HG03060 (cell line): ENCODE data around the gene SPAG9.

ENCODE experiments used
- ATAC-seq: cut with Tn5 transposase; IDR thresholded peaks from one replicate; pipeline ENCODE4 v1.9.1; 2021; ENCODE audit warnings: low read depth, moderate number of reproducible peaks; ENCODE audit not compliant: unreplicated experiment

SPAG9 gene

GRCh38 chr17:50924300-50924699 lies 196.4 kb downstream of the SPAG9 start:
- ATAC-seq, result no peak

DNA sequence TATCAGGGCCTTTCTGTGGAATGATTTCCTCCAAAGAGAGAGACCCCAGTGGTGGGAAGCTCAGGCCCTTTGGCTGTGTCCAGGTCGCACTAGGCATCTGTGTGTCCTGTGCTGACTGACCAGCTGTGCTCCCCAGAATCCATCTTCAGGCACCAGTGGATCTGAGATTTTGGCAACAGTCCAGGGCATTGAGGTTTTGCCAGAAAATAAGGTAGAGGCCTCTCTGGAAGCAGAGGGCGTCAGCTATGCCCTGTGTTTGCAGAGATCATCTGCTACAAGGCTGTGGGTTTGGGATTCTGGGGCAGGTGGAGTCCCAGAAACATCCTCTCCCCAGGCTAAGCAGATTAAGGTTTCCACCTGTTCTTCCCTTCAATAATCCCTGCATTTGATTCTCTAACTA lies 197.1 kb downstream of the SPAG9 start:
- ATAC-seq, result no peak

DNA sequence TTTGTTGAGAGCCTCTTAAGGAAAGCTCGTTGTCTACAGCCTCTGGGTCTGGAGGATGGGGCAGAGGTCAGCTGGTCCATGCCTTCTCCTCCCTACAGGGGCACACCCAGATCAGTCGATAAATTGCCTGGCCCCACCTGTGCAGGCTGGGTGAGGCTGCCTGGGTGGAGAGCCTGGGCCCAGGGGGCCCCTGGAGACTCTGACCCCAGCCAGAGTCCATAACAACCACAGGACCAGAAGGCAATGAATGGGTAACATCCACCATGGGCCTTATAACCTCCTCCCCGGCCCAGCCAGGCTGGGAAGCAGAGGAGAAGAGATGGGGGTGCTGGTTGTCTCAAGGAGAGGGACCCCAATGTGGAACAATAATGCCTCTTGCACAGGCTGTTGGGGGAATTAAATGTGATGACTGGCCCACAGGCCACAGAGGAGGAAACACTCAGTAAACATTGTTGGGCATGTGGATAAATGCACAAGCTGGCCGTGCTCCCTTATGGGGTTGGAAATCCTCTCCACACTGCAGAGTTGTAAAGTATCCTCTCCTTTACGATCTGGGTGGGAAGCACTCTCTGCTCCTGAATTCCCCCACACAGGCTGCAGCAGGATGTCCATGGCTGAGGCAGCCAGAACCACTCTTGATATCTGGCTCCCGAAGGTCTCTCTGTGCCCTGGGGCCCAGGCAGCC lies 197.8 kb downstream of the SPAG9 start:
- no peak for ATAC-seq

- no peak for ATAC-seq
These were observed 198.6 kb downstream of the SPAG9 start for GRCh38 chr17:50922107-50922506.

GRCh38 chr17:50920891-50921586 lies 199.6 kb downstream of the SPAG9 start:
- ATAC-seq, result no peak

DNA sequence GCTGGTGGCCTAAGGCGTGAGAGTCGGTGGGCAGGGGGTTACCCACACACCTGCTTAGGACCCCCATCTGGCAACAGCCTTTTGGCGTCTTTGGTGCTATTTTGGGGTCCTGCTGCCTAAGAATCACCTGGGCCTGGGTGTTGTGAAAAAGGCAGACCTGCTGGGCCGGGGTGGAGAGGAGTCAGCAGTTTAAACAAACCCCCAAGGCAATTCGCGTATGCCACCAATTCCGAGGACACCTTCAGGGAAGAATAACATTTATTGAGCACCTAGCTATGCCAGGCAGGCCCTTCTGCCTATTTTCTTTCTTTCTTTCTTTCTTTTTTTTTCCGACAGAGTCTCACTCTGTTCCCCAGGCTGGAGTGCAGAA lies 200.6 kb downstream of the SPAG9 start:
- no peak for ATAC-seq

DNA sequence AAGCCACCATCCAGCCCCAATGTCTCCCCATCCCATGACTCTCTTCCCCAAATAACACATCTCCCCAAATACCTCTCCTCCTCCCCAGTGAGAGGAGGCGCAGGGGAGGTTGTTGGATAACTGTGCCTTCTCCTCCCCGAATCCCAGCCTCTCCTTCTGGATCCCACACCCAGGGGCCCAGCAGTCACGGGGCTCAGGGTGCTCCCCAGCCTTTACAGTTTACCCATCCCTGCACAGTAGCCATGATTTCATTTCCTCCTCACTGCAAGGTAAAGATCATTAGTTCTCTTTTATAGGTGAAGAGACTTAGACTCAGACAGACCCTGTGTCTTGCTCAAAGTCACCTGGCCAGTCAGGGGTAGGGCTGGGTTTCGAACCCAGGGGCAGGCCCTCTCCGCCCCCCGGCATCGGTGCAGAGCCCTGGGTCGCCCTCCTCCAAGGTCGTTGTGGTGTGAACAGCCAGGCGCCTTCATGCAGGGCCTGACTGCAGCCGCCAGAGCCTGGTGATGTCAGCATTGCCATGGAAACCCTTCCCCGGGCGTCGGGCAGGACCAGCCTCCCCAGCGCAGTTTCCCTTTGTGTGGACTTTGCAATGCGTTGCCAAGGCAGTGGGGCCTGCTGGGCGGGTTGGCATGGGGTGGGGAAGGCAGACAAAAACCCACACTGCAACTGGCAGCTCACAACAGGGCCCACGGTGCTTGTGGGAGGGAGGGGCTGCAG lies 201.2 kb downstream of the SPAG9 start:
- no peak for ATAC-seq

DNA sequence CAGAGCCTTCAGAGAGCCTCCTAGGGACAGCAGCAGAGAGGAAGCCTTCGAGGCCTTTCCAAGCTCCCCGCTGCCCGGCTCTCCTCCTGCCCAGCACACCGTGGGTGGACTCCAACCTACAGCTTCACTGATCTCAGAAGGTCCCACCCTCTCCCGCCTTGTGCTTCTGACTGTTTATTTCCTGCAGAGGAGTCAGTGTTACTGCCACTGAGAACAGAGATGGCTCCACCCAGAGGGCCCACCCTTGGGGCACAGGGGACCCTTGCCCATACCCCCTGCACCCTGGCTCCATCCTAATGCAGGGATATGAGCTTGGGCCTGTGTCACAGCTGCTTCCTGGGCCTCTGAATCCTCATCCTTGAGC lies 201.8 kb downstream of the SPAG9 start:
- no peak for ATAC-seq

DNA sequence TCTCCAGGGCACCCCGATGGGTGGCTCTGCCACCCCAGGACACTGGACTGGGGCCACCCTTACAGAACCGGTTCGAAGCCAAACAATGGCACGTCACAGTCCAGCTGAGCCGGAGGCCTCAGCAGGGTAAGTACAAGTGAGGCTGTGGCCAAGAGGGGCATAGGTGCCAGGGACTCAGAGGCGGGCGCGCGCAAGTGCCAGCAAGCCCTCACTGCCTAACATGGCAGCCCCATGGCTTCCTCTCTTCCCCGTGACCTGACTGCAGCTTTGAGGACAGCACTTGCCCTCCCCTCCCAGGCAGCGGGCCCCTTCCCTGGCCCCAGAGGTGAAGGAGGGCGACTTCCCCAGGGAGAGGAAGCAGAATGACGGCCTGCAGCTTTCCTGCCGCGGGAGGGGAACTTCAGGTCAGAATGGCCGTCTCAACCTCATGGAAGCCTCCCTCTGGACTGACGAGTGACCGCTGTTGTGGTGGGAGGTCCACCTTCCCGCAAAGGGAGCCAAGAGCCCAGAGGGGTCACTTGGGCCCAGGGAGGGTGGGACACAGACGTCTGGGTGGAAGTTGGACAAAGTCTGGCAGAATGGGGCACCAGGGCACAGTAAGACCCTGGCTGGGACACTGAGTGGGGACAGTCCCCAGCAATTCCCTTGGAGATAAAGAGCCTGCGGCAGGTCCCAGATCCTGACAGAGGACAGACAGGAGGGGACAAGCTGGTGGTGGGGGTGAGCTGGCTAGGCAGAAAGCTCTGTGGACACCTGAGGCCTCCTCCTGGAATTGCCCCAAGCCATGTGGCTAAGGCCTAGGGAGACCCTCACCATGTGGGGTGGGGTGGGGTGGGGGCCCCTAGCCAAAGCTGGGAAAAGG lies 202.4 kb downstream of the SPAG9 start:
- no peak for ATAC-seq

- ATAC-seq, result no peak
These were observed 203.3 kb downstream of the SPAG9 start for GRCh38 chr17:50917418-50917743.

- ATAC-seq, result no peak
These were observed 203.8 kb downstream of the SPAG9 start for GRCh38 chr17:50916708-50917417.

GRCh38 chr17:50916026-50916707 lies 204.5 kb downstream of the SPAG9 start:
- ATAC-seq, result no peak

- no peak for ATAC-seq
These were observed 206.1 kb downstream of the SPAG9 start for GRCh38 chr17:50914505-50915063.

DNA sequence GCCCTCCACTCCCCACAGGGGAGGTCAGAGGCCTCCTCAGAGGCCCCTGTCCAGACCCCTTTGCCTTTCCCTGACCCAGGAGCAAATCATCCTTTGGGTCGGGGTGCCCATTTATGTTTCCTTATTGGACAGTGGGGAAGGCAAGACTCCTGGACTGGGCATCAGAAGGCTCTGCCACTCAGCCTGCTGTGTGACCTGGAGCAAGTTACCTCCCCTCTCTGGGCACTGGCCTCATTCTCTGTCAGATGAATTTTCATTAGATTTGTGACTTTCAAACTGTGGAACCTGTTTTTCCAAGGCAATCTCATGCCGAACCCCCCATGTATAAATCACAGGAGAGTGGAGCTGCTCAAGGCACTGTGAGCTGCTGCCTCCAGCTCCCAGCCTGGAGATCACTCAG lies 207.5 kb downstream of the SPAG9 start:
- ATAC-seq, result no peak
